Esophagus squamous epithelium (tissue), 5 donors: Measurements from ENCODE around the gene BCL7A. TPM values are rescaled to one million over a fixed set of nuclear protein-coding genes. Genes with fewer than 3 reads are reported as not detected.
A peak's percentile ranks its signal among the peaks of the same experiment; 100 is the strongest.

Experiments used
- DNase-seq: peaks from one replicate; lab custom pipeline; 2025; lab: John Stamatoyannopoulos, UW
- H3K27ac ChIP-seq, 4 donors: fragments of 200-600 bp; sonication (generic); one replicate each; pipeline ENCODE4 v1.5.1; 2016 to 2019; ENCODE audit warnings: mild to moderate bottlenecking in 1 of 4
- H3K27me3 ChIP-seq, 4 donors: fragments of 200-600 bp; sonication (generic); 1 replicate in 3 of 4; 2 replicates in 1 of 4; pipeline versions ENCODE4 v1.5.1 to v1.6.0; 2017 to 2021; ENCODE audit warnings: antibody characterized with exemption in 1 of 4
- H3K36me3 ChIP-seq, 3 donors: fragments of 200-600 bp; sonication (generic); one replicate each; pipeline ENCODE4 v1.5.1; 2016 to 2019
- H3K4me1 ChIP-seq, 3 donors: fragments of 200-600 bp; sonication (generic); one replicate each; pipeline ENCODE4 v1.5.1; 2017 to 2019
- H3K4me3 ChIP-seq, 4 donors: fragments of 200-600 bp; sonication (generic); 1 replicate in 3 of 4; 2 replicates in 1 of 4; pipeline ENCODE4 v1.5.1; 2016 to 2019; ENCODE audit warnings: mild to moderate bottlenecking in 2 of 4, moderate library complexity in 1 of 4
- H3K9me3 ChIP-seq, 3 donors: fragments of 200-600 bp; sonication (generic); one replicate each; pipeline ENCODE4 v1.5.1; 2016 to 2019
- CTCF ChIP-seq, 6 experiments: fragments of 450-650 bp in 4 of 6; fragments of 200-600 bp in 2 of 6; sonication (generic) in 2 of 6; IDR thresholded peaks; one replicate each; pipeline ENCODE4 v1.5.1; 2016 to 2019; ENCODE audit warnings: antibody characterized with exemption in 6 of 6, mild to moderate bottlenecking in 4 of 6, moderate library complexity in 4 of 6
- POLR2A ChIP-seq, 4 donors: fragments of 450-650 bp; IDR thresholded peaks; one replicate each; pipeline ENCODE4 v1.6.1; 2017; ENCODE audit warnings: antibody characterized with exemption in 4 of 4, mild to moderate bottlenecking in 4 of 4, moderate library complexity in 3 of 4
- WGBS, 2 donors: methylation state at CpG; one replicate each; pipeline ENCODE4 v1.1.5; 2018; 5-methylcytosine and 5-hydroxymethylcytosine counted together
- intact Hi-C: fragments of 100-400 bp; cut with DNase I; formaldehyde crosslinking; loops from one replicate; pipeline ENCODE4 v1.15.0; 2022
- total RNA-seq, 4 donors: library from RNA; depleted of rRNA; stranded (reverse); fragments of >200 nt; gene quantifications; one replicate each; pipeline ENCODE4 v1.1.0, GENCODE V29; 2016
- donor health status: DM: yes; HTN: yes; CAD: no.

The BCL7A gene
- total RNA-seq, 4 donors from 2014 or later, result 2.5 to 8.6 (median 5.1) TPM

GRCh38 chr12:122029620-122030423, 8.1 kb downstream of the BCL7A start:
- Histone ChIP-seq H3K9me3 (no peaks in the 10 kb centered on the region), H3K27me3 (peaks cover 0 to 3% (median 0%) of the 10 kb centered on the region in 4 donors), H3K36me3 (peaks cover 0 to under 1% (median 0%) of the 10 kb centered on the region in 3 donors), H3K4me3 (peak overlapping the region in 1 of 4 donors; percentile 12), H3K4me1 (peaks cover 8 to 44% (median 19%) of the 10 kb centered on the region in 3 donors), H3K27ac (peak overlapping the region in 2 of 4 donors; percentile 1 to 2)
- intact Hi-C loops, result loop anchor here (10.0 kb wide), 1 partner anchor 115 kb away; the partner anchor contains the start of gene CFAP251
- no peak for DNase-seq
- no peak for TF ChIP-seq CTCF (IDR thresholded peaks at IDR 0.05)
- no peak for TF ChIP-seq POLR2A (IDR thresholded peaks at IDR 0.05)
- WGBS, 2 donors, result 53 to 59% methylated on average over 3 to 7 of the region's 28 CpGs

- 85 to 98% methylated on average over 4 to 12 of the region's 13 CpGs for WGBS, 2 donors
- intact Hi-C loops, result no loop called here
- DNase-seq, result no peak
- no peaks in the 10 kb centered on the region for H3K9me3 ChIP-seq
- no peak overlapping the region for H3K4me3 ChIP-seq
- TF ChIP-seq CTCF (IDR thresholded peaks at IDR 0.05) (no peak), POLR2A (IDR thresholded peaks at IDR 0.05) (no peak)
- H3K4me1 ChIP-seq, result peaks cover 13 to 51% (median 19%) of the 10 kb centered on the region in 3 donors
- peak overlapping the region in 2 of 4 donors; percentile 1 to 2 for H3K27ac ChIP-seq
- peaks cover 0 to 8% (median 0%) of the 10 kb centered on the region in 3 donors for H3K36me3 ChIP-seq
- peaks cover 0 to 3% (median 0%) of the 10 kb centered on the region in 4 donors for H3K27me3 ChIP-seq
Observed at GRCh38 chr12:122030424-122031035, 8.8 kb downstream of the BCL7A start.

- intact Hi-C loops, result no loop called here
- Histone ChIP-seq H3K27ac (no peak overlapping the region), H3K27me3 (peaks cover 0 to 3% (median 0%) of the 10 kb centered on the region in 4 donors), H3K9me3 (no peaks in the 10 kb centered on the region), H3K36me3 (peaks cover 0 to 18% (median 0%) of the 10 kb centered on the region in 3 donors), H3K4me3 (no peak overlapping the region), H3K4me1 (peaks cover 19 to 58% (median 19%) of the 10 kb centered on the region in 3 donors)
- TF ChIP-seq CTCF (IDR thresholded peaks at IDR 0.05) (peak; percentile 44 to 76 (median 62)), POLR2A (IDR thresholded peaks at IDR 0.05) (no peak)
- no peak for DNase-seq
- WGBS, 2 donors, result 54 to 91% methylated on average over 8 to 11 of the region's 21 CpGs
Observed at GRCh38 chr12:122031342-122032216, 9.9 kb downstream of the BCL7A start.

- intact Hi-C loops, result no loop called here
- 84 to 88% methylated on average over 11 of the region's 11 CpGs for WGBS, 2 donors
- Histone ChIP-seq H3K27ac (no peak overlapping the region), H3K27me3 (peaks cover 0 to 3% (median 0%) of the 10 kb centered on the region in 4 donors), H3K4me3 (no peak overlapping the region), H3K9me3 (no peaks in the 10 kb centered on the region), H3K4me1 (peaks cover 19 to 58% (median 19%) of the 10 kb centered on the region in 3 donors), H3K36me3 (peaks cover 0 to 28% (median 0%) of the 10 kb centered on the region in 3 donors)
- TF ChIP-seq CTCF (IDR thresholded peaks at IDR 0.05) (no peak), POLR2A (IDR thresholded peaks at IDR 0.05) (no peak)
- DNase-seq, result no peak
Observed at GRCh38 chr12:122032580-122032979, 10.9 kb downstream of the BCL7A start.
